AG10803 (cell line): Measurements from ENCODE around the gene OR51L1.

Experiments
- DNase-seq: peaks from one replicate; pipeline ENCODE4 v3.0.0; 2010; ENCODE audit warnings: low read depth
- H3K4me3 ChIP-seq: 2 replicates; pipeline ENCODE4 v1.5.1; 2011; ENCODE audit warnings: mild to moderate bottlenecking, low read length, control low read depth
- CTCF ChIP-seq: conservative IDR thresholded peaks from 2 replicates; pipeline ENCODE4 v1.5.1; 2011; ENCODE audit warnings: mild to moderate bottlenecking, low read length, control low read depth, inconsistent platforms

Gene OR51L1

DNA sequence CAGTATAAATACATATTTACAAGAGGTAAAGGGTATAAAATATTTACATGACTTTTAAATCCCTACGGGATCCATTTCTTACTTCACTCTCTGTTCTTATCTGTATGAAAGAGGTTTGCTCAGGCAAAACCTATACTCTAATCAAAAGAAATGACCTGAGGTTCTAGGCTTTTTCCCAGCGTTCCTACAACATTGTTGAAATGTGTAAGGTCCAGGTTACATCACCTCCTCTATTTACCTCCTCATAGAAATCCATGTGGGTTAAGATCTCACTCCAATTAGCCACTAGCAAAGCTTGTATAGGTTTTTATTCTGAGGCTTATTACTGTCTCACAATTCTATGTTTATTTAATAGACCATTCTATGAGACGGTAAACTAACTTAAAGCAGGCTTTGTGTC, 12.0 kb upstream of the OR51L1 start:
- DNase-seq: no peak
- no peak for TF ChIP-seq CTCF
- no peak overlapping the region for H3K4me3 ChIP-seq

DNA sequence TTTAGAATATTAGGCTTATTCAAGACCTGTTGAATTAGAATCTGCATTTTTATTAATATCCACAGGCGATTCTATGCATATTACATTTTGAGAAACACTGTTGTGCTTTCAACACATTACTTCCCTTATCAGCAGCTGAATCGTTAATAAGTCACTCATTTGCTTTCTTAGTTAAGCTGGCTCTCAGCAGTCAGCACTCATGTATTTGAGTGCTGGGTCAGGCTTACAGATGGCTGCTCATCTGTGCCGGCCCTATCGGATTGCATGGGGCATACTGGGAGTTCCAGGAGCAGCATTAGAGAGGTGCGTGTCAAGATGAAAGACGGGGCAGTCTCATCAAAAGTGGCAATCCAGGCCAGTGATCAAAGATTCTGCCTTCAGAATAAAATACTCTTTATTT, 10.8 kb upstream of the OR51L1 start:
- TF ChIP-seq CTCF: no peak
- DNase-seq: no peak

DNA sequence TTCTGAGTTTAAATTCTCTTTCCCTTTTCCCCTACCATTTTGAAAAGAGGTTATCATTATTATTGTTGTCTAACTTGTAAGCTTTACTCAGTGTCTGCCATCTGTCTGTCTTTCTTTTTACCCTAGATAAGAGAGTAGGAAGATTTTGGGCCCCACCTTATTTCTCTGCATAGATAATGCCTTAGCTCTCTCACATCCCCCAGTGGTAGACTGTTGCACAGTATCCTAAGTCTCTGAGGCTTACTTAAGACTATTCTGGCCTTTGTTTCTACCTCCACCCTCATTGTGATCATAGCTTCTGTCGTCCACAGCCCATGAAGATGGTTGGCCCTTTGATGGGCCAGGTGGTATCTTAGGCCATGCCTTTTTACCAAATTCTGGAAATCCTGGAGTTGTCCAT, 3.6 kb upstream of the OR51L1 start:
- DNase-seq: peak; percentile 0
- H3K4me3 ChIP-seq: no peak overlapping the region
- peak; percentile 27 for TF ChIP-seq CTCF

More for the DNA sequence above, 10.8 kb upstream of the OR51L1 start:
- no peak overlapping the region for H3K4me3 ChIP-seq

GRCh38 chr11:5004424-5005274, 10.0 kb downstream of the OR51L1 start:
- DNase-seq: peak; percentile 59

DNA sequence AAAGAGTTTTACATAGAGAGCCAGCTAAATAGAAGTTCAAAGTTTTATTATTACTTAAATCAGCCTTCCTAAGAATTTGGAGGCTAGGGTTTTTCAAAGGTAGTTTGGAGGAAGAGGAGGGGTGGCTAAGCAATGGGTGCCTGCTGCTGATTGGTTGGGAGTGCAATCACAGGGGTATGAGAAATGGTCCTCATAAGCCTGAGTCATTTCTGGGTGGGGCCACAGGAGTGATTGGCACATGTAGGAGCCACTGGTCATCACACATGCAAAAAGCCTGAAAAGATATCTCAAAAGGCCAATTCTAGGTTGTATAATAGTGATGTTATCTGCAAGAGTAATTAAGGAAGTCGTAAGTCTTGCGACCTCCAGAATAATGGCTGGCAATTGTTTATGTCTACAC, 12.9 kb downstream of the OR51L1 start:
- no peak overlapping the region for H3K4me3 ChIP-seq
- DNase-seq: peak; percentile 0
- TF ChIP-seq CTCF: no peak

More at GRCh38 chr11:5004424-5005274, 10.0 kb downstream of the OR51L1 start:
- TF ChIP-seq CTCF: peak; percentile 69
- H3K4me3 ChIP-seq: no peak overlapping the region

GRCh38 chr11:5011254-5011653, 16.6 kb downstream of the OR51L1 start:
- H3K4me3 ChIP-seq: no peak overlapping the region
- no peak for DNase-seq
- TF ChIP-seq CTCF: no peak

DNA sequence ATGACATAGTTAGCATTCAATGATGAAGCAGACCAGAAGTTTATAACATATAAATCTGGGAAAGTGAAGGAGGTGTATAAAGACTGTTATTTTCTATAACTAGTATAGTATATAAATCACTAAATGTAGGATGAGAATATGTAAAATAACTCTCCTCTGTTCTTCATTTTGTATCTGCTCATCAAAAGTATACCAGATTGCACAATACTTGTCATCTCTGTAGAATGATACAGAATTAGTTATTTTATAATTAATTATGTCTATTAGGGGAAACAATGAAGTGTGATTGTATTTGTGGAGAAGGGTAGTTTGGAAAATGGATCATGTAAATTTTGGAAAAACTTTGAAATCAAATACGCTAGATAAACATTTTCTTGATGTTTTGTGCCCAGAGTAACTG, 18.4 kb downstream of the OR51L1 start:
- no peak for DNase-seq
- H3K4me3 ChIP-seq: no peak overlapping the region
- no peak for TF ChIP-seq CTCF
